Upper lobe of left lung (tissue), 6 donors: ENCODE data around the gene PTCH1. TPM values are rescaled to one million over a fixed set of nuclear protein-coding genes. Genes with fewer than 3 reads are reported as not detected.

Source experiments
- ATAC-seq, 2 donors: fragments of 200-7000 bp; cut with Tn5 transposase; one replicate each; pipeline ENCODE4 v1.9.1; 2022; ENCODE audit warnings: mild to moderate bottlenecking in 2 of 2, moderate library complexity in 2 of 2; ENCODE audit not compliant: low FRiP score in 2 of 2
- DNase-seq, 2 donors: peaks; one replicate each; pipeline ENCODE4 v3.0.0-alpha.2; 2019 to 2020
- H3K27ac ChIP-seq, 4 donors: fragments of 200-600 bp; sonication (generic); one replicate each; pipeline ENCODE4 v1.5.1; 2016 to 2019
- H3K27me3 ChIP-seq, 4 donors: fragments of 200-600 bp; sonication (generic); one replicate each; pipeline ENCODE4 v1.5.1; 2017 to 2019
- H3K36me3 ChIP-seq, 4 donors: fragments of 200-600 bp; sonication (generic); one replicate each; pipeline ENCODE4 v1.5.1; 2016 to 2019
- H3K4me1 ChIP-seq, 4 donors: fragments of 200-600 bp; sonication (generic); one replicate each; pipeline ENCODE4 v1.5.1; 2018 to 2019
- H3K4me3 ChIP-seq, 4 donors: fragments of 200-600 bp; sonication (generic); one replicate each; pipeline ENCODE4 v1.5.1; 2017 to 2019; ENCODE audit warnings: mild to moderate bottlenecking in 2 of 4, moderate library complexity in 1 of 4
- H3K9me3 ChIP-seq, 4 donors: fragments of 200-600 bp; sonication (generic); one replicate each; pipeline ENCODE4 v1.5.1; 2018 to 2019
- EP300 ChIP-seq, 4 donors: sonication (generic); formaldehyde crosslinking; IDR thresholded peaks; one replicate each; pipeline ENCODE4 v1.5.1; 2017; ENCODE audit warnings: antibody characterized with exemption in 4 of 4, control low read depth in 2 of 4
- POLR2A ChIP-seq, 4 donors: fragments of 450-650 bp; IDR thresholded peaks; one replicate each; pipeline ENCODE4 v1.5.1; 2016 to 2017; ENCODE audit warnings: antibody characterized with exemption in 4 of 4, mild to moderate bottlenecking in 2 of 4
- POLR2AphosphoS5 ChIP-seq, 2 donors: sonication (generic); formaldehyde crosslinking; IDR thresholded peaks; one replicate each; pipeline ENCODE4 v1.5.1; 2017; ENCODE audit warnings: antibody characterized with exemption in 2 of 2
- WGBS, 2 donors: methylation state at CpG; one replicate each; pipeline ENCODE4 v1.1.5; 2017 to 2018; 5-methylcytosine and 5-hydroxymethylcytosine counted together
- total RNA-seq, 6 donors: library from RNA; depleted of rRNA in 4 of 6; stranded (reverse); fragments of >200 nt in 4 of 6; gene quantifications; one replicate each; pipeline versions ENCODE4 v1.1.0 to v1.2.1, GENCODE V29; 2016 to 2021
- TF ChIP-seq, protein P1 (sequence below), 6 experiments: fragments of 450-650 bp in 4 of 6; fragments of 200-600 bp in 2 of 6; sonication (generic) in 2 of 6; IDR thresholded peaks; one replicate each; pipeline ENCODE4 v1.5.1; 2016 to 2019; ENCODE audit warnings: antibody characterized with exemption in 6 of 6
- donor health status: DM: no; HTN: no; CAD: no; lungs with moderate emphysema.
- donor health status: DM: no; HTN: yes; CAD: no; lungs with severe emphysema.

The PTCH1 gene
- total RNA-seq, 6 donors from 2014 or later, result 7.4 to 28.0 (median 13.9) TPM

DNA sequence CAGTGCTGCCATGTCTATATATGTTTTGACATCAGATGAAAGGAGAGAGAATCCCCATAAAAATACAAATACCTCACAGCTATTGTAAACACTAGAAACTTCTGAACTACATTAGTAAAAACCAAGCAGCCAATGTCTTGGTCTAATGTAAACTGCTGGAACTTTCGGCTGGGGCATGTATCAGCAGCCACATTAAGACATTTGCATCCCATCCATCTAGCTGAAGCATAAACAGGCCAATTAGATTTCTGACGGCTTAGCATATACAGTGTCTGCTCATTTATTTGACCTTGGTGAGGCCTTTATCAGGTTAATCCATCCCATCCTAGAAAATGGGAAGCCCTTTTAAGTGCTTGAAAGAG lies 65.7 kb downstream of the PTCH1 start:
- Histone ChIP-seq H3K9me3 (no peaks in the 10 kb centered on the region), H3K36me3 (peaks cover 16 to 90% (median 40%) of the 10 kb centered on the region in 4 donors), H3K4me1 (no peaks in the 10 kb centered on the region), H3K27ac (no peak overlapping the region), H3K27me3 (no peaks in the 10 kb centered on the region), H3K4me3 (no peak overlapping the region)
- 86 to 92% methylated on average over 2 of the region's 2 CpGs for WGBS, 2 donors
- DNase-seq, result no peak
- no peak for ATAC-seq
- TF ChIP-seq, protein P1, sequence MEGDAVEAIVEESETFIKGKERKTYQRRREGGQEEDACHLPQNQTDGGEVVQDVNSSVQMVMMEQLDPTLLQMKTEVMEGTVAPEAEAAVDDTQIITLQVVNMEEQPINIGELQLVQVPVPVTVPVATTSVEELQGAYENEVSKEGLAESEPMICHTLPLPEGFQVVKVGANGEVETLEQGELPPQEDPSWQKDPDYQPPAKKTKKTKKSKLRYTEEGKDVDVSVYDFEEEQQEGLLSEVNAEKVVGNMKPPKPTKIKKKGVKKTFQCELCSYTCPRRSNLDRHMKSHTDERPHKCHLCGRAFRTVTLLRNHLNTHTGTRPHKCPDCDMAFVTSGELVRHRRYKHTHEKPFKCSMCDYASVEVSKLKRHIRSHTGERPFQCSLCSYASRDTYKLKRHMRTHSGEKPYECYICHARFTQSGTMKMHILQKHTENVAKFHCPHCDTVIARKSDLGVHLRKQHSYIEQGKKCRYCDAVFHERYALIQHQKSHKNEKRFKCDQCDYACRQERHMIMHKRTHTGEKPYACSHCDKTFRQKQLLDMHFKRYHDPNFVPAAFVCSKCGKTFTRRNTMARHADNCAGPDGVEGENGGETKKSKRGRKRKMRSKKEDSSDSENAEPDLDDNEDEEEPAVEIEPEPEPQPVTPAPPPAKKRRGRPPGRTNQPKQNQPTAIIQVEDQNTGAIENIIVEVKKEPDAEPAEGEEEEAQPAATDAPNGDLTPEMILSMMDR (IDR thresholded peaks at IDR 0.05), result no peak
- TF ChIP-seq EP300 (IDR thresholded peaks at IDR 0.05), result no peak
- TF ChIP-seq POLR2A (IDR thresholded peaks at IDR 0.05), result no peak
- TF ChIP-seq POLR2AphosphoS5 (IDR thresholded peaks at IDR 0.05), result no peak

DNA sequence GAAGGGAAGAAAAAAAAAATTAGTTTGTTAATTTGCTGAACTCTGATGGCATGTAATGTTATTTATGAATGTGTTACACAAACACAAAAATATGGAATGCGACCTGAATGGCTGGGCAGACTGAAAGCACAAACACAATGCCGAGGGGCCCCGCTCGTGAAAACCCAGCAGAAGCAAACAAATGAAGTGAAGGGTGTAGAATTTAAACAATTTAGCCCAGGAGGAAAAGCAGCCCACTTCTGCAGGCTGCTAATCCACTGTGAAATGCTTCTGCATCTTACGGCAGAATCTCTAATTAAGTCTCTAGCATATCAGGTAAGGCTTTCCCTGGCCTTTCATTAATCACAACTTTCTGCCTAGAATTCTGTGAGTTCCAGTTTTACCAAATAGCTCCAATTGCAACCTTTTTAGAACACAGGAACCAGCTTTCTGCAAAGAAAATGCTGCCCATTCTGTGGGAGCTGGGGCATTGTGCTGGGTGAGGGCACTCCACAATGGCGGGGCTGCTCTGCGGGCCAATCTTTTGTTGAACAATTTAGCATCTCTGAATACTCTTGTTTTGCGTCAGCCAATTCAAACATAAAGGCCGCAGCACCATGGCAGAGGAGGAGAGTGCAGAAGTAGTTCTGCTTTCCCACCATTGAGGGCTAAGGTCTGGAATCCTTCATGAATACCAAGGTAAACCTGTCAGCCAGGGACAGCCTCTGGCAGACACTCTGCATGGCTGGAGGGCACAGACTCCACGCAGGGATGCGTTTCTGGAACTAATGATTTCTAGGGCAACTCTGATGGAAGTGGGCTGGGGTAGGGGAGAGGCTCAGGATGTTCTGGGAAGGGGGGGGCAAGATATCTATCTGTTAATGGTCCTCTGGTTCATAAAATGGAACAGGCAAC lies 66.4 kb downstream of the PTCH1 start:
- Histone ChIP-seq H3K4me3 (no peak overlapping the region), H3K9me3 (no peaks in the 10 kb centered on the region), H3K4me1 (no peaks in the 10 kb centered on the region), H3K36me3 (peaks cover 16 to 90% (median 39%) of the 10 kb centered on the region in 4 donors), H3K27ac (no peak overlapping the region), H3K27me3 (no peaks in the 10 kb centered on the region)
- TF ChIP-seq EP300 (IDR thresholded peaks at IDR 0.05), result no peak
- TF ChIP-seq, protein P1 (IDR thresholded peaks at IDR 0.05), result no peak
- no peak for TF ChIP-seq POLR2A (IDR thresholded peaks at IDR 0.05)
- DNase-seq (no peak), ATAC-seq (no peak)
- 87 to 91% methylated on average over 11 of the region's 11 CpGs for WGBS, 2 donors

DNA sequence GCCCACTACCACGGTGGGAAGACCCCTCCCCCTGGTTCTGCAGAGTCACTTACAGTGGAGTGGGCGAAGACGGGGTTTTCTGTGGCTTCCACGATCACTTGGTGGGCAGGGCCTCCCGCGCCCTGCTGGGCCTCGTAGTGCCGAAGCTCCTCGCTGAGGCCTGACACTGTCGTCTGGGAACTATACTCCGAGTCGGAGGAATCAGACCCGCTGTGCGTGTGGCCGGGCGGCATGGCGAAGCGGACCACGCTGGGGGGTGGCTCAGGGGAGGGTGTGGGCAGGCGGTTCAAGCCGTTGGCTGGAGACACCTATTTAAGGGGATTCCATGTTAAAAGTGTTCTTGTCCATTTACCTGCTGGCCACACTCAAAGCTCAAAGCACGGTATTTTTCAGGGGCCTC lies 67.8 kb downstream of the PTCH1 start:
- Histone ChIP-seq H3K4me3 (no peak overlapping the region), H3K27me3 (no peaks in the 10 kb centered on the region), H3K27ac (no peak overlapping the region), H3K36me3 (peaks cover 15 to 95% (median 46%) of the 10 kb centered on the region in 4 donors), H3K9me3 (no peaks in the 10 kb centered on the region), H3K4me1 (no peaks in the 10 kb centered on the region)
- ATAC-seq (no peak), DNase-seq (peak in 1 of 2 donors; percentile 82)
- 91 to 94% methylated on average over 21 to 22 of the region's 22 CpGs for WGBS, 2 donors
- no peak for TF ChIP-seq POLR2AphosphoS5 (IDR thresholded peaks at IDR 0.05)
- TF ChIP-seq EP300 (IDR thresholded peaks at IDR 0.05), result no peak
- TF ChIP-seq POLR2A (IDR thresholded peaks at IDR 0.05), result no peak
- TF ChIP-seq, protein P1 (IDR thresholded peaks at IDR 0.05), result no peak

DNA sequence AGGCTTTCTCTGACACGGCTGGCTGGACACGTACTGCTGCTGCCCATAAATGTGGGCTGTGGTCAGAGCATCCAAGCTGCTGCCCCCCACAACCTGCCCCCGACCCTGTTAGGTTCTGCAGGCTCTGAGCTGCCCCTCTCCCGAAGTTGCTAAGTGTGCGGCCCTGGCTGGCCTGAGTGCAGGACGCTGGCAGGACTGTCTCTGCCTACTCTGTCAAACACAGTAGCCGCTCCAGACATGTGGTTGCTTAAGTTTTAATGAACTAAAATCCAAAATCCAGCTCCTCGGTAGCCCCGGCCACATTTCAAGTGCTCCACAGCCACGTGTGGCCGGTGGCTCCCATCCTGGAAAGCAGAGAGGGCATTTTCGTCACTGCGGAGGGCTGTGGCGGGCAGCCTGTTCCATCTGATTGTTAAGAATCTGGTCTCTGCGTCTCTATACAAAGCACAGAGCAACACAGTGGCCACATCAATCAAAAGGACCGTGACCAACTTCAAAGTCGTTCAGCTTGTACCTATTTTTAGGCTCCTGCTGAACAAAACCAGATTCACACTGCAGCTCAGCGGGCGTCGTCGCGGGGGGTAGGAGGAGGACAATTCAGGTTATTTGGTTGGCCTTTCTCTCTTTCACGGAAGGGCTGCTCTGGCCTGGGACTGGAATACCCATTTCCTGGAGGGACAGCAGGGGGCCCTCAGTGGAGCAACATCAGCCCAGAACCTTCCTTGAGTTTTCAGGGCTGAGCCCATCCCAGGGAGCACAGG lies 68.9 kb downstream of the PTCH1 start:
- no peaks in the 10 kb centered on the region for H3K9me3 ChIP-seq
- TF ChIP-seq POLR2A (IDR thresholded peaks at IDR 0.05) (no peak), POLR2AphosphoS5 (IDR thresholded peaks at IDR 0.05) (no peak), EP300 (IDR thresholded peaks at IDR 0.05) (no peak)
- TF ChIP-seq, protein P1 (IDR thresholded peaks at IDR 0.05), result no peak
- no peak overlapping the region for H3K27ac ChIP-seq
- no peak for ATAC-seq
- 87 to 93% methylated on average over 19 to 23 of the region's 23 CpGs for WGBS, 2 donors
- H3K4me1 ChIP-seq, result no peaks in the 10 kb centered on the region
- H3K36me3 ChIP-seq, result peaks cover 9 to 83% (median 40%) of the 10 kb centered on the region in 4 donors
- no peak overlapping the region for H3K4me3 ChIP-seq
- no peaks in the 10 kb centered on the region for H3K27me3 ChIP-seq
- DNase-seq, result no peak
